Activated CD4-positive, alpha-beta T cell treated with anti-CD3 and anti-CD28 coated beads for 1 hour (primary cell): Measurements from ENCODE around the gene NADSYN1.

Experiments
- DNase-seq: peaks from one replicate; pipeline ENCODE4 v3.0.0-alpha.2; 2020

Gene NADSYN1

DNA sequence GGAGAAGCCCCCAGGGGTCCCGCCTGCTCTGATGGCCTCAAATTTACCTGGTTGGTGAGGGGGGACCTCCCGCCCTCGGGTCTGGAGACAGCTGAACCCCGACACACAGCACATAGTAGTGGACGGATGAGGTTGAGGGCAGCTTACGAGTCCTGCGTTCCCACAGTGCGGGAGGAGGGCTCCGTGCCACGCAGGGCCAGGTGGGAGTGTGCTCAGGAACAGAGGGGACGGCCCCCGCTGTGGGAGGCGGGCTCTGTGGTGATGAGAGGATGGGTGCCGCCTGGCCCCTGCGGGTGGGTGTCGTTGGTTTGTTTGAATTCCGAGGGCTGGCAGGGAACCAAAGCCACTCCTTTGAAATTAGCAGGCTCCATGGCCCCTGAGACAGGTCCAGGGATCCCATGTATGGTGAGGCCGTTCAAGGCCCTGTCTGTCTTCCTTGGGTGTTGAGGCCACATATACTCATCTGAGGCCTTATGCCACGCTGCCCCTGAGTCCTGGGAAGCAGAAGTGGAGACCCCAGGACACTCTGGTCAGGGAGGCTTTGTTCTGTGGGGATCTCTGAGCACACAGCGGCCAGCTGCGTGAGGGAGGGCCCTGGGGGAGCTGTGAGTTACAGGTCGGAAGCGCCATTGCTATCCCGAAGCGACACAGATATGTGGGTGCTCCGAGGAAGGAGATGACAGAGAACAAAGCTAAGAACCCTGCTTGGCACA is 21.9 kb downstream of the NADSYN1 start:
- DNase-seq: no peak

DNA sequence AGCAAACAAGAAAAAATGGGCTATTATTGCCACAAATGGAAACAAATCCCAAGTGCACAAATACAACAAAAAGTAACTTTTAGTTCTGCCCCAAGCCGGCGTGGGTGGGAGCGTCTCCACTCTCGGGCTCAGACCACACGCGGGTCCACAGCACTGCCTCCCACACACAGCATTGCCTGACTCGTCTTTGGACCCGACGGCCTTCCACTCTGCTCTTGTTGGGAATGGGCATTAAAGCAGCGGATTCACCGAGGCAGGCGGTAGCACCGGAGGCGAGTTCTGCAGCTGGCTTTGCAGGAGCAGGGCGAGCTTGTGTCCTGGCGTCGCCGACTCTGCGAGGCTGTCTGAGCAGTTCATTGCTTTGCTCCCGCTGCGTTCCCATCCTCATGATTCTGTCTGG is 23.0 kb downstream of the NADSYN1 start:
- no peak for DNase-seq

DNA sequence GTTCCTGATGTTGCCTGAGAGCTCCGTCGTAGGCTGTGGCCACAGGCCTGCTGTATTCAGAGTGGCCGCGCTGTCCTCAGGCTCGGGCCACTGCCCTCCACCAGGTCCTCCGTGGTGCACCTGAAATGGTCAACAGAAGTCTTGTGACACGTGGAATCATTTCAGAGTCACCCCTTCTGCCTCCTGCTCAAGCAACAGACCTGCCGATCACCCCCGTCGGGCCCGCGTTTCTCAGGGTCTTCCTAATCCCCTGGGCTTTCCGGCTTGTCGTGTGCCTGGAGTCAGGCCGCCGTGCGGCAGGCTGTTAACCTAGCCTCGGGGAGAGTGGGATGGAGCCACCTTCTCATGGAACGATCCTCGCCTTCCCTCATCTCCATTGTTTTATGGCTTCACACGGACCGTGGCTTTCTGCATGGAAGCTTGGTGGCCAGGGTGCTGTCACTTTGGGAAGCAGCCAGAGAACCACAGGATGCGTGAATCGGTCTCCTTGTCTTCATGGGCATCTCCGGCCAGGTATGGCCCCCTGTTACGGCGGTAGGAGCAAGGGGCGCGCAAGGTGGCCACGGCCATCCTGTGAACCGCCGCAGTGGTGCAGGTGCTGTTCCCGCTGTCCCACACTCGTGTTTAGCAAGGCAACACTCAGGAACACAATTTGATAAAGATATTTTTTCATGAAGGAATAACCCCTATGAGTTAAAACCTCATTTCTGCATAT is 24.1 kb downstream of the NADSYN1 start:
- no peak for DNase-seq

DNA sequence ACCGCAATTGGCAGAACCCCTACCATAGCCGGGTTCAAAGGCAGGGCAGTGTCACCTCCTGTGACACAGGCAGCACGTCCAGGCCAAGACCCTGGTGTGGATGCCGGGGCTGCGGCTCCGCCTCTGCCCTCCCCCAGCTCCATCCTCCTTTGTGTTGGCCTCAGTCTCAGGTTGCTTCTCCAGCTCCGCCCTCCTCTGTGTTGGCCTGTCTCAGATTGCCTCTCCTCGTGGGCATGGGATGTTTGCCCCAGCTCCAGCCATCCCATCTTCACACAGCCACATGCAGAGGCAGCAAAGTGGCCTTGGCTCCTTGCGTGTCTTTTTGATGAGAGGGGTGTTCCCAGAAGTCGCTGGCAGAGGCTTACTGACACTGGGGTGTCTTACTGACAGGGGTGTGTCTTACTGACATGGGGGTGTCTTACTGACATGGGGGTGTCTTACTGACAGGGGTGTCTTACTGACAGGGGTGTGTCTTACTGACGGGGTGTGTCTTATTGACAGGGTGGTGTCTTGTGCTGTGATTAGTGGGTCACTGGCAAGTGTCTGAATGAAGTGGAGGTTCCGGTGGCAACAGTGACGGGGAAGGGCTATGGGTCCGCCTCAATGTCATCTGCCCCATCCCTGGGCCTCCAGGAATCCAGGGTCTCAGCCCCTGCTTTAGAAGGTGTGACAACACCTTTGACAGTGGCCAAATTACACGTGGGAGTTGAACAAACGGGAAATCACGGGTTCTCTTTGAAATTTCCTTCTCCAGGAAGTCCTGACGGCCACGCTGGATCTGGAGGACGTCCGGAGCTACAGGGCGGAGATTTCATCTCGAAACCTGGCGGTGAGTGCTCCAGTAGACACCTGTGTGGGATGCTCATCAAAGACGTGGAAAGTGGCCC is 24.9 kb downstream of the NADSYN1 start:
- no peak for DNase-seq

DNA sequence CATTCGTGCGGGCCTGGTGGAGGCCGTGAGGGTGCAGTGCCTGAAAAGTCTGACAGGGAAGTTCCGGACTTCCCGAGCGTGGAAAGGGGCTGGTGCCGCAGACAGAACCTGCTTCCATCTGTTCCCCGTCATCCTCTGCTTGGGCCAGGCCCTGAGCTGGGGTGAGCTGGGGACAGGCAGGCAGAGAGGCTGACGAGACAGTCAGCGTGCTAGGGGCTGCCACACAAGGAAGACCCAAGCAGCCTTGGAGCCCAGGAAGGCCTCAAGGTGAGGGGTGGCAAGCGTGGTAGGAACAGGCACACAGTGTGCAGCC is 25.5 kb downstream of the NADSYN1 start:
- no peak for DNase-seq

DNA sequence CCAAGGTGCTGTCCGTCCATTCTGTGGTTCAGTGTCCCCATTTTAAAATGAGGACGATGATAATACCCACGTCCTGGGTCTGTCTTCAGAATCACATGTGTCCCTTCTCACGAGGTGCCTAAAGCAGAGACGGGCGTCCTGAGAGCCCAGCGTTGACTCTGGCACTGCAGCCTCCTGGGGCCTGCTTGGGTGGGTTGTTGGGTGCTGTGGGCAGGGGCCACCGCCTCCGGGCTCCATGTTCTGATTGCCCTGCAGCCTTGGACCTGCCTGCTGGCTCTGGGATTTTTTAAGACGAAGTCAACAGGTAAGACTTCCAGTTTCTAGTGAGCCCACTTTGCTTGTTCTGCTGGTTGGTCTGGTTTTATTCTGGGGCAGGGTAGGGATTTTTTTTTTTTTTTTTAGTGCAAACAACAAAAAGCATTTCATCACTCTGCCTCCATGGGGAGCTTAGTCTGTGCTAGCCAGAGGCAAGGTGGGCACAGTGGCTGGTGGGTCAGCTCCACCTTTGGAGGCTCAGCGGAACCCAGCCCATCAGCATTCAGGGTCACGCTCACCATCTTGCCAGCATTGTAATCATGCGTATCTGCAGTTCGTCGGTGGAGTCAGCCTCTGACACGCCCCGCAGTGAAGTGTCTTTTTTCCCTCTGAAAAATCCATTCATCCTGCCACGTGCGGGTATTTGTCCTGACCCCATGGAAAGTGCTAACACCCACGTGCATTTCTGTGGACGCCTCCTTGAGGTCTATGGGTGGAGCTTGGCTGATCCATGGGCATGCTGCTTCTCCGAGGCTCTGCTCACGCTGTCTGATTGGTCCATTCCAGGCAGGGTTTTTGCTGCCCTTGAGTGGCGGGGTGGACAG is 28.3 kb downstream of the NADSYN1 start:
- DNase-seq: no peak

DNA sequence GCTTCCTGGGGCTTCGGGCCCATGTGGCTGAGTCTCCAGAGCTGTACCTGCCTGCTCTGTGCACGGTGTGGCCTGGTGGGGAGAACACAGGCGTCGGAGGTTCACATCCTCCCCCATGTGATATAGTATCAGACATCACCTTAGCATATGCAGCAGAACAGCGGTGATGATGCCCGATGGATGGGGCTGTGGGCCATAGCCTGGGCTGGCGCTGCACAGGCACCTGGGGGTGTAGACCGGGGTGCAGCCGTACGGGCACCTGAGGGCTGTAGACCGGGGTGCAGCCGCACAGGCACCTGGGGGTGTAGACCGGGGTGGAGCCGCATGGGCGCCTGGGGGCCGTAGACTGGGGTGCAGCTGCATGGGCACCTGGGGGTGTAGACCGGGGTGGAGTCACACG is 29.2 kb downstream of the NADSYN1 start:
- no peak for DNase-seq

DNA sequence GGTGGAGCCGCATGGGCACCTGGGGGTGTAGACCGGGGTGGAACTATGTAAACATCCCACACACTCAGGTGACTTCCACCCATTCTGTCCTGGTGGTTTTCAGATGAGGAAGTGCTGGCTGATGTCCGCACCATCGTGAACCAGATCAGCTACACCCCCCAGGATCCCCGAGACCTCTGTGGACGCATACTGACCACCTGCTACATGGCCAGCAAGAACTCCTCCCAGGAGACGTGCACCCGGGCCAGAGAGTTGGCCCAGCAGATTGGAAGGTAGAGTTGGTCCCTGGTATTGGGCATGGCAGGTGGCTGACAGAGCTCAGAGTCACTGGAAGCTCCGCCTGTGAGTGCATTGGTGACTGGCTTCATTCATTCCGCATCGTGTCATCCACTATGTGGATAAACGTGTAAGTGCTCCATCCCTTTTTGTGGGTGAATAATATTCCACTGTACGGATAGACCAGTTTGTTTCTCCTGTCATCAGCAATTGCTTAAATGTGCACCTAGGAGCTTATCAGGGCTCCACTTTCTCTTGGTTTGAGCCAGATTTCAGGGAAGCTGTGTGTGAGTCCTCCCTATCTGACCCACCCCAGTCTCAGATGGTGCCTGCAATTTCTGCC is 29.9 kb downstream of the NADSYN1 start:
- DNase-seq: no peak

DNA sequence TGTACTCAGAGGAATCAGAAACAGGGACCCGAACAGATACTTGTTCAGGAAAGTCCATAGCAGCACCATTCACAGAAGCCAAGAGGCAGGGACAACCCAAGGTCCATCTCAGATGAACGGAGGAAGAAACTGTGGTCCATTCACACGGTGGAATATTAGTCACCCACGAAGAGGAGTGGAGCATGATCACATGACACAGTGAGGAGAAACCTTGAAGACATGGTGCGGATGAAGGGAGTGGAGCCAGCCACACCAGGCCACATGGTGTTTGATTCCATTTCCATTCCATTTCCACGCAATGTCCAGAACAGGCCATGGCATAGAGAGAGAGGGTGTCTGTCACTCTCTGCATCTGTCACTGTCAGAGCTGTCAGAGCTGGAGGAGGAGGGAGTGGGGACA is 30.7 kb downstream of the NADSYN1 start:
- DNase-seq: no peak

DNA sequence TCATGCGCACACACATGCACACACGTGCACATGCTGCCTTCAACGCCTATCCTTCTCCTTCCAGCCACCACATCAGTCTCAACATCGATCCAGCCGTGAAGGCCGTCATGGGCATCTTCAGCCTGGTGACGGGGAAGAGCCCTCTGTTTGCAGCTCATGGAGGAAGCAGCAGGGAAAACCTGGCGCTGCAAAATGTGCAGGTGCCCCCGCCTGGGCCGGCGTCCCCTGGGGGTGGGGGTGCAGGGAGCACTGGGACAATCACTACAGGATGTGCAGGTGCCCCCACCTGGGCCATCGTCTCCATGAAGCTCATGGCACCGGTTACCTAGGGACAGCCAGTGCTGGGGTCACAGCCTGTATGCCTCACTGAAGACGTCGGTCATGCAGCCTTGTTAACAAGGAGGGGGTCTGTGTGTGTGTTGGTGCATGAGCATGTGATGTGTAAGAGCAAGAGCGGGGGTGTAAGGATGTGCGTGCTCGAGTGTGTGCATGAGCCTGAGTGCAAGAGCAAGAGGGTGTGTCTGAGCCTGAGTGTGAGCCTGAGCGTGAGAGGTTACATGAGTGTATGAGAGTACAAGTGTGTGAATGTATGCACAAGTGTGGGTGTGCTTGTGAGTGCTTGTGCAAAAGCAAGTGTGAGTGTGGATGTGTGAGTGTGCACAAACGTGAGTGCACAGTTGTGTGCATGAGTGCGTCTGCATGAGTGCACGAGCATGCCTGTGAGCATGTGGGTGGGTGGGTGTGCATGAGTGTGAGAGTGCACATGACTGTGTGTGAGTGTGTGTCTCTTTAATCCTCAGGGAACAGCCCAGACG is 31.5 kb downstream of the NADSYN1 start:
- no peak for DNase-seq

DNA sequence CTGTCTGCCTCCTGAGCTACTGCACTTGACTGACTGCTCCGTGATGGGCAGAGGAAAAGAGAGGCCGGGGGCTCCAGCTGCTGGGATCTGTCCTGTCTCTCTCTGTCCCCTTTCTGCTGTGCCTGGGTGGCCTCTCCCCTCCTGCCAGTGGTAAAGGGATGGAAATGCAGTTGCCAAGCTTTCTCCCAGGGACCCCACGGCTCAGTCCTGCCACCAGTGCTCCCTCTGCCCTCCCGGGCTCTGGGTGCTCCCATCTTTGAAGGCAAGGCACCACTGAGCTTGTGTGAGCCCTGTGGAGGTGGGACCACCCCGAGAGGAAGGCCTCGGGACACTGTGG is 32.0 kb downstream of the NADSYN1 start:
- DNase-seq: no peak

DNA sequence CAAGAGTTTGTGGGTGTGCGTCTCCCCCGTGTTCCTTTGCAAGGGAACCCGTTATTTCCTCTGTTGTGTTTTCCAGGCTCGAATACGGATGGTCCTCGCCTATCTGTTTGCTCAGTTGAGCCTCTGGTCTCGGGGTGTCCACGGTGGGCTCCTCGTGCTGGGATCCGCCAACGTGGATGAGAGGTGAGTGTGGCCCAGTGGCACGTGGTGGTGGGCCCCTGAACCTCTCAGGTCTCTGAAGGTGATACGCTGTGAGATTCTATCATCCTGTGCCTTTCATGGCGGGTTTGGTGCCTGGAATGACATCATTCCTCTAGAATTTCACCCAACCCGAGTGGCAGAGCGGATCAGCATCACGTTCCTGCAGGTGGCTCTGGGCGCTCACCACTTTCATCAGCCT is 32.5 kb downstream of the NADSYN1 start:
- DNase-seq: no peak

DNA sequence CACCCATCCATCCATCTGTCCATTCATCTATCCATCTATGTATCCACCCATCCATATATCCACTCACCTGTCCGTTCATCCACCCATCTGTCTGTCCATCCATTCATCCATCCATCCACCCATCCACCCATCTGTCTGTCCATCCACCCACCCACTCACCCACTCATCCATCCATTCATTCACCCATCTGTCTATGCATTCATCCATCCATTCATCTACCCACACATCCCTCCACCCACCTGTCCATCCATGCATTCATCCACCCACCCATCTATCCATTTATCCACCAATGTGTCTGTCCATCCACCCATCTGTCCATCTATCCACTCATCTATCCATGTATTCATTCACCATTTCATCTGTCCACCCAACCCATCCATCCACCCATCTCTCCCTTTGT is 33.3 kb downstream of the NADSYN1 start:
- no peak for DNase-seq

DNA sequence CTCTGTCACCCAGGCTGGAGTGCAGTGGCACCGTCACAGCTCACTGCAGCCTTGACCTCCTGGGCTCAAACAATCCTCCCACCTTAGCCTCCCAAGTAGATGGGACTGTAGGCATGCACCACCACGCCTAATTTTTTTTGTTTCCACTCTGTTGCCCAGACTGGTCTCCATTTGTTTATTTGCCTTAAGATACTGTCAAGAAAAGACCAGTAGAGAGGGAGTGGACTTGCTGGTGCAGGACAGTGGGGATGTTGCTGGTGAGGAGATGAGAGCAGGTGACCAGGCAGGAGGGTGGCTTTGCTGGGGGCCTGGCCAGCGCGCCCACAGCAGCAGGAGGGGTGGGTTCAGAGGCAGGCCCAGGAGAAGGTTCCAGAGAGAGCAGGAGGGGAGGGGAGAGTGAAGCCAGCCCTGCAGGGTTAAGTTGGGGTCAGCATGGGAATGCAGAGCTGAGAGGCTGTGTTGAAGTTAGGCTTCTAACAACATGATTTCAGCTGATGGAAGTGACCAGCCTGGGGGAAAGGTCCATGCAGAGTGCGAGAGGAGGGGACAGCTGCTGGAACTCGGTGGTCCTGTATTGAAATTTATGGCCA is 35.8 kb downstream of the NADSYN1 start:
- no peak for DNase-seq

DNA sequence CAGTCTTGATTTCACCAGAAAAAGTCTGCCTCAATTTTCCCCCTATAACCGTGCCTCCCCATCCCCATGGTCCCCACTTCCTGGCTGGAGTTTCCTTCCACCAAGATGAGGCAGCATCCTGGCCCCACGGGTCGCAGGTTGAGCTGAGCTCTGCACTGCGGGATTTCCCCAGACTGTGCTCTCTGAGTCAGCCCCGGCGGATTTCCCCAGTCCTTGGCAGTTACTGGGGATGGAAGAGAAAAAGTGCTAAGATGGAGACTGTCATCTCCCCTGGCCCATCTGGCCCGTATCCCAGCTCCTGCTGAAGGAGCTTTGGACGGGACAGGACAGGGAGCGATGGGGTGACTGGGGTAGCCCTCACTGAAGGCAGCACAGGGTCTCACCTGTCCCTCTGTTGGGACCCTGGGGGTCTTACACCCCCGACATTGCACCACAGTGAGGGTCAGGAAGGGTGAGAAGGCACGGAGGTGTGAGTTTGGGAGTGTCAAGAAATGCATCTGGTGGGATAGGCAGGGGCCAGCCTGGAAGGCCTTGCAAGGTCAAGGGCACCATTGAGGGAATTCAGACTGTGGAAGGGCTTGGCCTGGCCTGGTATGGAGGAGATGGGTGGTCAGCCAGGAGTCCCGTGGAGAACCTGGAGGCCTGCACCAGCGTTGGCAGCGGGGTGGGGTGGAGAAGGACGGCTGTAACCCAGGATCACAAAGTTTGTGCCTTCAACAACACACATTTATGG is 36.5 kb downstream of the NADSYN1 start:
- DNase-seq: peak; percentile 5

DNA sequence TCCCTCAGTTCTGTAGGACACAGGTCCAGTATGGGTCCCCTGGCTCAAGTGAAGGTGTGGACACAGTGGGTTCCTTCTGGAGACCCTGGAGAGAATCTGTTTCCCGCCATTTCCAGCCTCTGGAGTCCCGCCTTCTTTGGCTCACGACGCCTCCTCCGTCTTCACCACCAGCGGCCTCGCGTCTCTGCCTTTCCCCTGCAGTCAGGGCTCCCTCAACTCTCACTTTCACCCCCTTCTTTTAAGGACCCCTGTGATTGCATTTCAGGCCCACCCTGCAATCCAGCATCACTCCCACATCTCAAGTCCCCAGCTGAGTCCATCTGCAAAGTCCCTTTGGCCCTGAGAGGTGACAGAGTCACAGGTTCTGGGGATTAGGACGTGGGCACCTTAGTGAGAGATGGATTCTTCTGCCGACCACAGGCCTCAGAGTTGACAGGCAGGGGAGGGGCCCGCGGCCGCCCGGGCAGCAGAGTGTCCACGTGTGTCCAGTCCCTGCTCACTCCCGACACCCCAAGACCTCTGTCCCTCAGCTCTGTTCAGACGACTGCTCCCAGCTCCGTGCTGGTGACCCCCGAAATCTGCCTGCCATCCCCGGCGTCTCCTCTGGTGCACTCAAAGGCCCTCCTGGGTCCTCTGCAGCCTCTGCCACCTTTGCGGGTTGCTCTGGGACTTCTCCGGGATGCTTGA is 37.2 kb downstream of the NADSYN1 start:
- DNase-seq: no peak

DNA sequence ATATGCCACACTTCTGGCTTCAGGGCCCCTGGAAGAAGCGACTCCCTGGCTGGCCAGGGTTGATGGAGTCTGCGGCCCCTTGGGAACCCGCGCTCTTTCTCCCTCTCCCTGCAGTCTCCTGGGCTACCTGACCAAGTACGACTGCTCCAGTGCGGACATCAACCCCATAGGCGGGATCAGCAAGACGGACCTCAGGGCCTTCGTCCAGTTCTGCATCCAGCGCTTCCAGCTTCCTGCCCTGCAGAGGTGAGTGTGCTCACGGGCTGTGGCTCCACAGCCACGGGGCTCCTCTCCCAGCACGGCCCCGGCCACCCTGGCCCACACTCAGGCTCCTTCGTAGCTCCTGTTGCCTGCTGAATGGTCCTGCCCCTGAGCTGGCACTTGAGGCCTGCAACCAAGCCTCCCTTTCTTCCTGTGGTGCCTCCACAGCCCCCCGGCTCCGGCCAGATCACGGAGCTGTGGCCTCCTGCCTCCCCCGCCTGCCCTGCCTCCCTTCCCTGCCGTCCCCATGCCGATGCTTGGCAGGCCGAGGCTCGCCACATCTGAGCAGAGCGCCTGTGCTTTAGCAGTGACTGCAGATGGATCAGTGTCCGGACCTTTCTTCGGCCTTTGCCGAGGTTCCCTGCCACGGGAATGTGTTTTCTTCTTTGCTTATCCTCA is 37.9 kb downstream of the NADSYN1 start:
- no peak for DNase-seq

DNA sequence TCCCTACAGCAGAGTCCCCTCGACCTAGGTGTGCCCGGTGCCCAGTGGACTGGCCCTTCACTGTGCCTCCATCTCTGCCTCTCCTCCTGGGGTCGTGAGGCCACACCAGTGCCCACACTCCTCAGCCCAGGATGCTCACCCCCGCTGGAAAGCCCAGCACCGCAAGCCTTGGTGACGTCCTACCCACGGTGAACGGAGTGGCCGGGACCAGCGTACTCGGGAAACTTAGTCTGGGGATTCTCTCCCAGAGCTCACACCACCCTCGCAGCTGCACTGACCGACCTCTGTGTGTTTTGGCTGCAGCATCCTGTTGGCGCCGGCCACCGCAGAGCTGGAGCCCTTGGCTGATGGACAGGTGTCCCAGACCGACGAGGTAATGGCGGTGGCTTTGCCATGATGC is 38.5 kb downstream of the NADSYN1 start:
- no peak for DNase-seq

DNA sequence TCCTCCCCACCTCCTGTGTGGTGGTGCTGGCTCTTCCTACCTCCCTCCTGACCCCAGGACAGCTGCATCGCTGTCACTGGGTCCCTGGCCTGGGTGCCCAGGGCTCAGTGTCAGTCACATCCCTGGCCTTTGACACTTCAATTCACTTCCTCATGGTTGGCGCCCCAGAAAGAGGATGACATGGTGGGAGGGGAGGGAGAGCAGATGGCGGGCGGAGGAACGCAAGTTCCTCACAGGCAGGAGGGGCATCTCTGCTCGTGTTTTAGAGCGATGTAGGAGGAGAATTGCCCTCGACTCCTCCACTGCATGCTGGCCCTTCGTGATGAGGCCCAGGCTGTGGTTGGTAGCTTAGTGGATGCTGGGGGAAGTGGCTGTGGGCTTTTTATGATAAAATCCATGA is 38.9 kb downstream of the NADSYN1 start:
- no peak for DNase-seq
